ENCODE data around the gene EXOC7. TPM values are rescaled to one million over a fixed set of nuclear protein-coding genes. Genes with fewer than 3 reads are reported as not detected.

EXOC7 gene
- total and polyA plus RNA-seq, 2 of the 8 experiments (the other 6 are each of a cell fraction or from before 2014, with no cell fraction given) = 77.1 to 92.6 TPM

- peak; percentile 88 for TF ChIP-seq EZH2 (IDR thresholded peaks at IDR 0.05; ENCODE audit: low read depth, low read length, severe bottlenecking)
- TF ChIP-seq SIRT6 (IDR thresholded peaks at IDR 0.05; ENCODE audit: low read length) = no peak
- no peak for TF ChIP-seq CHD7 (IDR thresholded peaks at IDR 0.05; ENCODE audit: insufficient replicate concordance, low read length)
- no peak for TF ChIP-seq BCL11A (IDR thresholded peaks at IDR 0.05; ENCODE audit: low read depth in 2 of 2, low read length in 2 of 2)
- TF ChIP-seq NRF1 (IDR thresholded peaks at IDR 0.05; ENCODE audit: low read depth, low read length) = no peak
- TF ChIP-seq CEBPB (IDR thresholded peaks at IDR 0.05; ENCODE audit: low read depth, low read length) = no peak
- TF ChIP-seq POU5F1 (IDR thresholded peaks at IDR 0.05; ENCODE audit: low read depth, low read length) = no peak
- no peak; the same call in 1 of the 2 replicates for TF ChIP-seq CREB1 (IDR thresholded peaks at IDR 0.05)
- no peak for TF ChIP-seq JUN (IDR thresholded peaks at IDR 0.05; ENCODE audit: low read depth, low read length)
- TF ChIP-seq SUZ12 (IDR thresholded peaks at IDR 0.05; ENCODE audit: low read length) = peak; percentile 51
Measured at GRCh38 chr17:76074390-76075363, 28.9 kb downstream of the EXOC7 start, which contains the start of gene GALR2 (continued).

Measured in H1 (cell line).